ENCODE measurements around the gene RAD51B. TPM values are rescaled to one million over a fixed set of nuclear protein-coding genes. Genes with fewer than 3 reads are reported as not detected.

The RAD51B gene
- total RNA-seq, 1 experiment from 2014 or later, result 16.7 TPM

DNA sequence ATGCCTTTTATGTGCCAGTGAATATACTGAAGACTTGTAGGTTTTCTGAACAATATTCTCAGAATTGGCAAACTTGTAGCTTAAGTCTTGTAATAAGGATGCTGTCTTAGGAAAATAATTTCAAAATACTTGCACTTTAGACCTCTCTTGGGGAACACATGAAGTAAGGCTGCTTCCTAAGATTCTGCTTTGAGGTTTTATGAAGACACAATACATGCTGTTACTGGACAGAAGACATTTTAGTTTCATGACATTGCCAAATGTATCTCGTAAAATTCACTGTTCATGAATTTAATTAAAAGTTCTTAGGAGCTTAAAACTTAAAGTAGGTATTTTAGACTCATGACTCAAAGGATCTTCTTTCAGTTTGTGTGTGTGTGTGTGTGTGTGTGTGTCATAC is 80.7 kb downstream of the RAD51B start:
- Mint-ChIP-seq H3K4me3 (no peak overlapping the region), H3K27me3 (ENCODE audit: low read depth) (no peaks in the 10 kb centered on the region), H3K4me1 (no peaks in the 10 kb centered on the region), H3K9me3 (peaks cover 5 to 18% of the 10 kb centered on the region in 2 experiments; a peak in 3 of 5 replicates), H3K27ac (no peak overlapping the region), H3K36me3 (ENCODE audit: insufficient read depth in 1 of 3, low read depth in 3 of 3) (peaks cover 3 to 19% (median 14%) of the 10 kb centered on the region in 3 experiments; a peak in 6 of 7 replicates)
- Histone ChIP-seq H4K8ac (replicated peaks; ENCODE audit: insufficient read length, low read depth, low read length) (no peak overlapping the region), H2BK120ac (ENCODE audit: low read depth, low read length, poor library complexity, severe bottlenecking) (no peak overlapping the region), H3K23ac (ENCODE audit: insufficient read length, low read depth, low read length) (no peak overlapping the region), H2BK12ac (ENCODE audit: insufficient read length, low read depth, low read length) (no peak overlapping the region), H4K91ac (ENCODE audit: insufficient read length, low read depth, low read length) (no peak overlapping the region), H2AK5ac (ENCODE audit: insufficient read length, low read length) (no peak overlapping the region), H2BK15ac (ENCODE audit: low read depth, low read length) (no peak overlapping the region), H3K4me1 (ENCODE audit: insufficient read depth, low read length) (no peaks in the 10 kb centered on the region), H3K27ac (ENCODE audit: insufficient read length, low read depth, low read length) (no peak overlapping the region), H3K79me2 (ENCODE audit: insufficient read depth, low read length) (no peaks in the 10 kb centered on the region), H3K56ac (ENCODE audit: insufficient read length, low read depth, low read length) (no peak overlapping the region), H3K14ac (ENCODE audit: insufficient read depth, low read length) (no peak overlapping the region), H3K18ac (ENCODE audit: insufficient read length, low read depth, low read length) (no peak overlapping the region), H3K4me2 (ENCODE audit: insufficient read depth, insufficient read length, low read length) (no peak overlapping the region), H2BK5ac (ENCODE audit: insufficient read length, low read length) (no peak overlapping the region), H3T11ph (ENCODE audit: low read length) (no peak overlapping the region), H2BK20ac (ENCODE audit: low read depth, low read length, poor library complexity, severe bottlenecking) (no peak overlapping the region), H3K9ac (ENCODE audit: extremely low read depth, insufficient read length, low read length) (no peak overlapping the region), H3K27me3 (ENCODE audit: insufficient read depth, low read length) (no peaks in the 10 kb centered on the region), H4K20me1 (ENCODE audit: control insufficient read depth, insufficient read depth, insufficient read length) (no peaks in the 10 kb centered on the region), H3K9me3 (ENCODE audit: control insufficient read depth, low read depth, low read length) (peaks cover 10% of the 10 kb centered on the region), H3K79me1 (ENCODE audit: insufficient read depth, low read depth, low read length, poor library complexity, severe bottlenecking) (no peaks in the 10 kb centered on the region), H3K4ac (ENCODE audit: low read depth, low read length) (no peak overlapping the region), H3K23me2 (ENCODE audit: insufficient read length, low read depth, low read length, poor library complexity, severe bottlenecking) (no peaks in the 10 kb centered on the region), H4K5ac (ENCODE audit: insufficient read length, low read depth, low read length) (no peak overlapping the region), H2AFZ (ENCODE audit: low read length) (no peak overlapping the region)
- TF ChIP-seq CTCF (conservative IDR thresholded peaks at IDR 0.05), result no peak
- DNase-seq, result no peak
- WGBS (ENCODE audit: extremely low coverage, insufficient read length, low lambda C conversion rate), result no CpG with 5 or more reads among the region's 1 CpG
